Neural cell (in vitro differentiated cells): ENCODE results near the gene HECW1. TPM values are rescaled to one million over a fixed set of nuclear protein-coding genes. Genes with fewer than 3 reads are reported as not detected.

Experiments used
- H2AFZ ChIP-seq: fragments of 200-600, 300-800 bp; sonication (generic), shearing (Covaris generic); 2 replicates; pipeline ENCODE4 v1.6.0; 2014; ENCODE audit warnings: low read depth, mild to moderate bottlenecking, antibody characterized with exemption, low read length, moderate library complexity
- H3F3A ChIP-seq: fragments of 200-600 bp; shearing (Covaris generic); 2 replicates; pipeline ENCODE4 v1.6.1; 2016; ENCODE audit warnings: mild to moderate bottlenecking, moderate library complexity, mixed read lengths, antibody characterized with exemption, low read length; ENCODE audit not compliant: insufficient read depth, poor library complexity, severe bottlenecking
- H3K27ac ChIP-seq: fragments of 200-600, 300-800 bp; sonication (generic), shearing (Covaris generic); 2 replicates; pipeline ENCODE4 v1.5.1; 2014; ENCODE audit warnings: mild to moderate bottlenecking, low read length, moderate library complexity
- H3K27me3 ChIP-seq: fragments of 300-800, 200-600 bp; sonication (generic), shearing (Covaris generic); 2 replicates; pipeline ENCODE4 v1.6.0; 2014; ENCODE audit warnings: mild to moderate bottlenecking, low read depth, low read length, moderate library complexity; ENCODE audit not compliant: insufficient read depth
- H3K36me3 ChIP-seq: fragments of 300-800, 200-600 bp; sonication (generic), shearing (Covaris generic); 2 replicates; pipeline ENCODE4 v1.5.1; 2014; ENCODE audit warnings: mild to moderate bottlenecking, antibody characterized with exemption, low read length, moderate library complexity; ENCODE audit not compliant: insufficient read depth
- H3K4me2 ChIP-seq: fragments of 300-800, 200-600 bp; sonication (generic), shearing (Covaris generic); 2 replicates; pipeline ENCODE4 v1.6.0; 2014; ENCODE audit warnings: mild to moderate bottlenecking, low read length
- H3K4me3 ChIP-seq: fragments of 300-800, 200-600 bp; sonication (generic), shearing (Covaris generic); 2 replicates; pipeline ENCODE4 v1.5.1; 2014; ENCODE audit warnings: mild to moderate bottlenecking, low read length, moderate library complexity
- H3K79me2 ChIP-seq: fragments of 200-600 bp; shearing (Covaris generic); replicated peaks from 2 replicates; pipeline ENCODE4 v1.6.0; 2014; ENCODE audit warnings: mild to moderate bottlenecking, low read length, moderate library complexity; ENCODE audit not compliant: insufficient read depth
- H3K9ac ChIP-seq: fragments of 300-800, 200-600 bp; sonication (generic), shearing (Covaris generic); 2 replicates; pipeline ENCODE4 v1.6.1; 2016; ENCODE audit warnings: mild to moderate bottlenecking, low read length, mixed read lengths
- H3K9me2 ChIP-seq: fragments of 200-600 bp; shearing (Covaris generic); 2 replicates; pipeline ENCODE4 v1.6.1; 2016; ENCODE audit warnings: mild to moderate bottlenecking, low read length, mixed read lengths; ENCODE audit not compliant: insufficient read depth
- H3K9me3 ChIP-seq: fragments of 200-600, 300-800 bp; sonication (generic), shearing (Covaris generic); 2 replicates; pipeline ENCODE4 v1.6.1; 2016; ENCODE audit warnings: mild to moderate bottlenecking, mixed run types, low read length, moderate library complexity, mixed read lengths
- H4K20me1 ChIP-seq: fragments of 200-600 bp; shearing (Covaris generic); 2 replicates; pipeline ENCODE4 v1.6.1; 2016; ENCODE audit warnings: mild to moderate bottlenecking, mixed run types; ENCODE audit not compliant: insufficient read depth
- CTCF ChIP-seq: fragments of 450-650 bp; IDR thresholded peaks from 2 replicates; pipeline ENCODE4 v1.5.1; 2014; ENCODE audit warnings: antibody characterized with exemption, mild to moderate bottlenecking, moderate library complexity; ENCODE audit not compliant: poor library complexity, severe bottlenecking
- EP300 ChIP-seq: fragments of 450-650 bp; conservative IDR thresholded peaks from 2 replicates; pipeline ENCODE4 v1.6.1; 2014; ENCODE audit warnings: antibody characterized with exemption, mild to moderate bottlenecking, moderate library complexity; ENCODE audit not compliant: poor library complexity, severe bottlenecking
- EZH2 ChIP-seq: fragments of 200-600, 300-800 bp; shearing (Covaris generic), sonication (generic); IDR thresholded peaks from 2 replicates; pipeline ENCODE4 v1.6.1; 2014; ENCODE audit warnings: antibody characterized with exemption, low read length, borderline replicate concordance, mild to moderate bottlenecking; ENCODE audit not compliant: insufficient read depth, poor library complexity, severe bottlenecking
- MXI1 ChIP-seq: fragments of 450-650 bp; conservative IDR thresholded peaks from 2 replicates; pipeline ENCODE4 v1.6.1; 2014; ENCODE audit warnings: antibody characterized with exemption, mild to moderate bottlenecking; ENCODE audit not compliant: poor library complexity, severe bottlenecking
- POLR2AphosphoS5 ChIP-seq: IDR thresholded peaks from 2 replicates; pipeline ENCODE4 v1.6.1; 2012
- RAD21 ChIP-seq: fragments of 450-650 bp; conservative IDR thresholded peaks from 2 replicates; pipeline ENCODE4 v1.6.1; 2014; ENCODE audit warnings: antibody characterized with exemption, mild to moderate bottlenecking, moderate library complexity
- REST ChIP-seq: IDR thresholded peaks from 2 replicates; pipeline ENCODE4 v1.6.1; 2012; ENCODE audit warnings: borderline replicate concordance
- SMC3 ChIP-seq: fragments of 450-650 bp; conservative IDR thresholded peaks from 2 replicates; pipeline ENCODE4 v1.6.1; 2014; ENCODE audit warnings: antibody characterized with exemption, mild to moderate bottlenecking, moderate library complexity; ENCODE audit not compliant: poor library complexity
- TAF1 ChIP-seq: IDR thresholded peaks from 2 replicates; pipeline ENCODE4 v1.6.1; 2012; ENCODE audit warnings: low read depth
- polyA plus RNA-seq: library from polyadenylated mRNA; depleted of rRNA; stranded (reverse); fragments of >200 nt; gene quantifications from 2 replicates; pipeline ENCODE4 v1.2.3, GENCODE V29; 2014

The HECW1 gene
- polyA plus RNA-seq, 1 donor from 2014 or later = 13.8 TPM

GRCh38 chr7:43140186-43140585, 27.7 kb downstream of the HECW1 start:
- TF ChIP-seq MXI1 (no peak), RAD21 (no peak), POLR2AphosphoS5 (no peak), EZH2 (no peak), CTCF (no peak)
- Histone ChIP-seq H3F3A (no peaks in the 10 kb centered on the region), H3K27ac (no peak overlapping the region), H3K9me2 (no peaks in the 10 kb centered on the region), H3K4me3 (no peak overlapping the region), H3K4me2 (no peak overlapping the region), H4K20me1 (no peaks in the 10 kb centered on the region), H3K27me3 (no peaks in the 10 kb centered on the region), H3K36me3 (peaks cover 4% of the 10 kb centered on the region), H3K9me3 (no peaks in the 10 kb centered on the region), H3K79me2 (no peaks in the 10 kb centered on the region), H2AFZ (no peak overlapping the region), H3K9ac (no peak overlapping the region)

- no peak overlapping the region for H3K4me3 ChIP-seq
- H3K36me3 ChIP-seq = peaks cover 4% of the 10 kb centered on the region
- no peak overlapping the region for H3K4me2 ChIP-seq
- no peaks in the 10 kb centered on the region for H3K27me3 ChIP-seq
- no peaks in the 10 kb centered on the region for H3K79me2 ChIP-seq
- no peak overlapping the region for H3K27ac ChIP-seq
- TF ChIP-seq SMC3 = no peak
- no peak for TF ChIP-seq TAF1
- no peak for TF ChIP-seq RAD21
- no peak for TF ChIP-seq EP300
- no peak for TF ChIP-seq REST
- TF ChIP-seq CTCF = no peak
- TF ChIP-seq POLR2AphosphoS5 = no peak
- no peak for TF ChIP-seq EZH2
- TF ChIP-seq MXI1 = no peak
- no peaks in the 10 kb centered on the region for H3F3A ChIP-seq
- H3K9me3 ChIP-seq = no peaks in the 10 kb centered on the region
- H3K9me2 ChIP-seq = no peaks in the 10 kb centered on the region
- H2AFZ ChIP-seq = no peak overlapping the region
- H3K9ac ChIP-seq = no peak overlapping the region
- no peaks in the 10 kb centered on the region for H4K20me1 ChIP-seq
Measured at GRCh38 chr7:43141091-43141490, 28.6 kb downstream of the HECW1 start.
